Cardiac muscle cell (in vitro differentiated cells and primary cell): Measurements from ENCODE around the gene TBXA2R. TPM values are rescaled to one million over a fixed set of nuclear protein-coding genes. Genes with fewer than 3 reads are reported as not detected.
A peak's percentile ranks its signal among the peaks of the same experiment; 100 is the strongest.
"Not testable (repeated sequence)": the region's sequence is repeated elsewhere in the genome, so short reads cannot be mapped to it uniquely, and the experiment has no call there.

ENCODE experiments used
- DNase-seq, 2 donors: peaks; one replicate each; pipeline versions ENCODE4 v3.0.0 to v3.0.0-alpha.2; 2010 to 2017; ENCODE audit warnings: low read depth in 1 of 2, low spot score in 1 of 2
- H3K27ac ChIP-seq: fragments of 200-600 bp; sonication (generic); 2 replicates; pipeline ENCODE4 v1.5.1; 2016
- H3K27me3 ChIP-seq: fragments of 200-600 bp; sonication (generic); 2 replicates; pipeline ENCODE4 v1.6.0; 2016; ENCODE audit warnings: control low read depth
- H3K36me3 ChIP-seq: fragments of 200-600 bp; sonication (generic); 2 replicates; pipeline ENCODE4 v1.5.1; 2016; ENCODE audit warnings: control low read depth
- H3K4me1 ChIP-seq: fragments of 200-600 bp; sonication (generic); 2 replicates; pipeline ENCODE4 v1.8.1; 2017; ENCODE audit warnings: low read depth, mild to moderate bottlenecking, mixed run types
- H3K4me3 ChIP-seq: fragments of 200-600 bp; sonication (generic); 2 replicates; pipeline ENCODE4 v1.5.1; 2016; ENCODE audit warnings: mild to moderate bottlenecking
- H3K9me3 ChIP-seq: fragments of 200-600 bp; sonication (generic); 2 replicates; pipeline ENCODE4 v1.5.1; 2017; ENCODE audit warnings: low read depth, mild to moderate bottlenecking, control low read depth
- polyA plus RNA-seq: library from polyadenylated mRNA; unstranded; fragments of >200 nt; fragmentation: Nextera tagmentation; extraction: Ambion mirVana; gene quantifications from 2 replicates; pipeline ENCODE4 v1.2.1, GENCODE V29; 2016
- total RNA-seq: library from RNA; depleted of rRNA; stranded (reverse); fragments of >200 nt; gene quantifications from 2 replicates; pipeline ENCODE4 v1.2.3, GENCODE V29; 2016
- TF ChIP-seq, protein P1 (sequence below): IDR thresholded peaks from 2 replicates; pipeline ENCODE4 v1.5.1; 2012; ENCODE audit warnings: low read depth, mild to moderate bottlenecking, low read length

Gene TBXA2R
- total and polyA plus RNA-seq, 2 experiments from 2014 or later: 0.15 to 1.0 TPM

DNA sequence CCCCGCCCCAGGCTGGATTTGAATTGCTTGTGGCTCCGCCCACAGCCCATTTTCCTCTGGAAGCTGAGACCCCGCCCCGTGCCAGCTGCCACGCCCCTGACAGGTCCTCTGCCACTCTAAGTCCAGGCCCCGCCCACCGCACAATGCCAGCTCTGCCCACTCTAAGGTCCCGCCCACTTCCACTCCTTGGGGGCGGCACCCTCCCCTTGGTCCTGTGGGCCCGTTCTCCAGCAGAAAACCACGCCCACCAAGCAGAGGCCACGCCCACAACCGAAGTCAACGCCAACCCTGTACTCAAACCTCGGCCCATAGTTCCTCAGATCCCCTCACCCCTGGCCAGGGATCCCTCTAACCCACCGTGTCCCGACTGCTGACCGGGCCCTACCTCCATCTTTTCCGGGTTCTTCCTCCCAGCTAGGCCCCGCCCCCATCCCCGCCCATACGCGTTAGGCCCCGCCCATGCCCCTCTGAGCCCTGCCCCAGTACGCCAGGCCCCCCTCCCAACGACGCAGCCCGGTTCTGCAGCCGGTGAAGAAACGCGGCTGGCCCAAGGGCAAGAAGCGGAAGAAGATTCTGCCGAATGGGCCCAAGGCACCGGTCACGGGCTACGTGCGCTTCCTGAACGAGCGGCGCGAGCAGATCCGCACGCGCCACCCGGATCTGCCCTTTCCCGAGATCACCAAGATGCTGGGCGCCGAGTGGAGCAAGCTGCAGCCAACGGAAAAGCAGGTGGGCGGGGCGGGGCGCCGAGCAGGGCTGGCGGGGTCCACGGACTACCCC is 32.6 kb downstream of the TBXA2R start:
- TF ChIP-seq, protein P1, sequence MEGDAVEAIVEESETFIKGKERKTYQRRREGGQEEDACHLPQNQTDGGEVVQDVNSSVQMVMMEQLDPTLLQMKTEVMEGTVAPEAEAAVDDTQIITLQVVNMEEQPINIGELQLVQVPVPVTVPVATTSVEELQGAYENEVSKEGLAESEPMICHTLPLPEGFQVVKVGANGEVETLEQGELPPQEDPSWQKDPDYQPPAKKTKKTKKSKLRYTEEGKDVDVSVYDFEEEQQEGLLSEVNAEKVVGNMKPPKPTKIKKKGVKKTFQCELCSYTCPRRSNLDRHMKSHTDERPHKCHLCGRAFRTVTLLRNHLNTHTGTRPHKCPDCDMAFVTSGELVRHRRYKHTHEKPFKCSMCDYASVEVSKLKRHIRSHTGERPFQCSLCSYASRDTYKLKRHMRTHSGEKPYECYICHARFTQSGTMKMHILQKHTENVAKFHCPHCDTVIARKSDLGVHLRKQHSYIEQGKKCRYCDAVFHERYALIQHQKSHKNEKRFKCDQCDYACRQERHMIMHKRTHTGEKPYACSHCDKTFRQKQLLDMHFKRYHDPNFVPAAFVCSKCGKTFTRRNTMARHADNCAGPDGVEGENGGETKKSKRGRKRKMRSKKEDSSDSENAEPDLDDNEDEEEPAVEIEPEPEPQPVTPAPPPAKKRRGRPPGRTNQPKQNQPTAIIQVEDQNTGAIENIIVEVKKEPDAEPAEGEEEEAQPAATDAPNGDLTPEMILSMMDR: no peak
- peaks cover 3% of the 10 kb centered on the region for H3K4me1 ChIP-seq
- no peaks in the 10 kb centered on the region for H3K9me3 ChIP-seq
- peak; percentile 95 to 96 for DNase-seq
- peak overlapping the region; percentile 87 for H3K4me3 ChIP-seq
- H3K27ac ChIP-seq: no peak overlapping the region
- no peaks in the 10 kb centered on the region for H3K36me3 ChIP-seq
- H3K27me3 ChIP-seq: no peaks in the 10 kb centered on the region

DNA sequence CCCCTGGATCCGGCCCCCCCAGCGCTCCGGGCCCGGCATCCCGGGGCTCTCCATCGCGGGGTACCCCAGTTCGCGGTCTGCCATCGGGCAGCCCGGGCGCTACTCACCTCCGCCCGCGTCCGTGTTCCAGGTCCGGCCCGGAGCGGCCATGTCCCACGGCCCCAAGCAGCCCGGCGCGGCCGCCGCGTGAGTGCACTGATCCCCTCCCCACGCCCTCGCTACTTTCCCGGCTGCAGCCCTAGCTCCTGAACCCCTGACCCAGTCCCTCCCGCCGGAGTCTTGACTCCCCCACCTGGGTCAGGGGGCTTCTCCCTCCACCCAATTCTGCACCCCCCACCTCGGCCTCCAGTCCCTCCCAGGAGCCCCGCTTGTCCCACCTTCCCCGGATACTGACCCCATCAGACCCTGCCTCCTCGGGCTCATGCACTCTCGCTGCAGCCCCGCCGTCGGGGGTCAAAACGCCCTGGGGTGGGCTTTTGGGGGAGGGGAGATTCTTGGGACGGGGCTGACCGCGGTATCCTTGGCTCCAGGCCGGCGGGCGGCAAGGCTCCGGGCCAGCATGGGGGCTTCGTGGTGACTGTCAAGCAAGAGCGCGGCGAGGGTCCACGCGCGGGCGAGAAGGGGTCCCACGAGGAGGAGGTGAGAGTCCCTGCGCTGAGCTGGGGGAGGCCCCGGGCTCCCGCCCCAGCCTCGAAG is 33.4 kb downstream of the TBXA2R start:
- H3K4me1 ChIP-seq: peaks cover 3% of the 10 kb centered on the region
- DNase-seq: peak in 1 of 2 donors; percentile 46
- H3K4me3 ChIP-seq: peak overlapping the region; percentile 87
- H3K36me3 ChIP-seq: no peaks in the 10 kb centered on the region
- H3K27me3 ChIP-seq: no peaks in the 10 kb centered on the region
- no peak overlapping the region for H3K27ac ChIP-seq
- TF ChIP-seq, protein P1: no peak
- H3K9me3 ChIP-seq: no peaks in the 10 kb centered on the region

DNA sequence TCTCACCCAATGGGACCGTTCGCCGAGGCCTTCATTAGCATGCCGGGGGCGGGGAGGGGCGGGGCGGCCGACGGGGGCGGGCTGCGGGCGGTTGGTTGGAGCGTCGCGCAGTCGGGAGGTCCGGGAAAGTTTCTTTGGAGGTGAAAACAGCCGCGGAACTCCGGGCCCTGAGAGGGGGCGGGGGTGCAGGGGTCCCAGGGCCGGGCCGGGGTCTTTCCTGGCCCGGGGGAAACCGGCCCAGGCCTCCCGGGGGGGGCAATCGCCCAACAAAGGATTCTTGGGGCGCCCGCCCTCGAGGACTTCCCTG is 33.9 kb downstream of the TBXA2R start, which contains the start of gene HMG20B:
Gene HMG20B, plus strand, starts transcription at position 90 of the 307 bp plus-strand sequence. CDS start 366 bp downstream, outside the sequence.
- Histone ChIP-seq H3K27ac (no peak within 1 kb of the TSS), H3K36me3 (no peaks in the 10 kb centered on the region), H3K9me3 (no peaks in the 10 kb centered on the region), H3K4me1 (peaks cover 3% of the 10 kb centered on the region), H3K4me3 (peak within 1 kb of the TSS; percentile 87), H3K27me3 (no peaks in the 10 kb centered on the region)
- no peak for DNase-seq
- TF ChIP-seq, protein P1: no peak

DNA sequence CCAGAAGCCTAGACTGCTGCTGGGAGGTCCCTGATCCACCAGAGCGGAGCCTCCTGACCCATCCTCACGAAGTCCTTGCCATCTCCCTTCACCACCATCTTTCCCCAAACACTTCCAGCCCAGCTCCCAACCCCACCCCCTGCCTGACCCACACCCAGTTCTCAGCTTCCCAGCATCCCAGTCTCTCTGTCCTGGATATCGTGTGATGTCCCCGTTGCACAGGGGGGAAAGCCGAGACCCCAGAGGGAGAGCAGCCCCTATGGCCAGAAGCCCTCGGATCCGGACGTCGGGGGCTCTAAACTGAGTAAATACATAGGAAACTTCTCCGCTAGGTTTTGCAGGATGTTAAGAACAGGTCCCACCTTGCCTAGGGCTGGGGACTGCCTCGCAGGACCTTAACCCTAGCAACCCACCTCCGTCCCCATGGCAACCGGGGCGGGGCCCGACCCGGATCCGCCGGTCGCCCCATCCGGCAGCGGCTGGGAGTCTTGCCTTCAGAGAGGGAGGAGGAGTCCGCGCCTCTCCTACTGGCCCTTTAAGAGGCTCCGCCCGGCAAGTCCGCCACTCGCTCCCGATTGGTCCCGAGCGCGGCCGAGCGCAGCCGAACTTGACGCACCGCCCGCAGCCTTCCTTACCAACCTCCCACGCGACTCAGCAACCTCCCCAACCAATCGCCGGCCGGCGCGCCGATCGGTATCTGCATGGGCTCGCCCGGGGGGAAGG is 34.4 kb downstream of the TBXA2R start:
- no peaks in the 10 kb centered on the region for H3K9me3 ChIP-seq
- peak overlapping the region; percentile 23 for H3K4me3 ChIP-seq
- peaks cover 3% of the 10 kb centered on the region for H3K4me1 ChIP-seq
- no peaks in the 10 kb centered on the region for H3K27me3 ChIP-seq
- H3K36me3 ChIP-seq: no peaks in the 10 kb centered on the region
- no peak overlapping the region for H3K27ac ChIP-seq
- TF ChIP-seq, protein P1: no peak
- DNase-seq: peak; percentile 100

DNA sequence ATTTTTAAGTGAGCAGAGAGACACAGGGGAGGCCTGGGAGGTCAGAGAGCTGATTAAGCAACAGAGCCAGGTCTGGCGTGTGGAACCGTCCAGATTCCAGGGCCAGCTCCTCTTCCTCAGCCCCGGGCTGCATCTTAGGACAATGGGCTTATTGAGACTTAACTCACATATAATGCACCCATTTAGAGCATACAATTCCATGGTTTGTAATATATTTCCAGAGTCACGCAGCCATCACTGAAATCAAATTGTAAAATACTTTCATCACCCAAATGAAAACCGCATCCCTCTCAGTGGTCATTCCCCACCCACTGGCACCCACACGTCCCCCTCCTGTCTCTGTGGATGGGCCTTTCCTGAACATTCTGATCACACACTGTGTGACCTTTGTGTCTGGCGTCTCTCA is 36.1 kb downstream of the TBXA2R start:
- Histone ChIP-seq H3K27me3 (no peaks in the 10 kb centered on the region), H3K4me1 (no peaks in the 10 kb centered on the region), H3K36me3 (no peaks in the 10 kb centered on the region), H3K9me3 (no peaks in the 10 kb centered on the region), H3K27ac (no peak overlapping the region), H3K4me3 (no peak overlapping the region)
- DNase-seq: no peak
- TF ChIP-seq, protein P1: no peak

DNA sequence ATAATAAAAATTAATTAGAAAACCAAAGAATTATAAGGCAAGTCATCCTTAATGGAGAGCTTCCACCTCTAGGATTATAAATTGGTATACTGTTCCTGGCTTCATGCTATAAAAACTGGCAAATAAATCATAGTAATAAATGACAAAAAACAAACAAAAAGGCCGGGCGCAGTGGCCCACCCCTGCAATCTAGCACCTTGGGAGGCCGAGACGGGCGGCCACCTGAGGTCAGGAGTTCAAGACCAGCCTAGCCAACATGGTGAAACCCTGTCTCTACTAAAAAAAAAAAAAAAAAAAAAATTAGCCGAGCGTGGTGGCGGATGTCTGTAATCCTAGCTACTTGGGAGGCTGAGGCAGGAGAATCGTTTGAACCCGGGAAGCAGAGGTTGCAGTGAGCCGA is 36.6 kb downstream of the TBXA2R start:
- not testable (repeated sequence) for H3K36me3 ChIP-seq, H3K4me3 ChIP-seq, H3K4me1 ChIP-seq, DNase-seq, H3K27ac ChIP-seq, H3K27me3 ChIP-seq, H3K9me3 ChIP-seq
